Measurements from ENCODE around the gene KIDINS220.

The KIDINS220 gene

DNA sequence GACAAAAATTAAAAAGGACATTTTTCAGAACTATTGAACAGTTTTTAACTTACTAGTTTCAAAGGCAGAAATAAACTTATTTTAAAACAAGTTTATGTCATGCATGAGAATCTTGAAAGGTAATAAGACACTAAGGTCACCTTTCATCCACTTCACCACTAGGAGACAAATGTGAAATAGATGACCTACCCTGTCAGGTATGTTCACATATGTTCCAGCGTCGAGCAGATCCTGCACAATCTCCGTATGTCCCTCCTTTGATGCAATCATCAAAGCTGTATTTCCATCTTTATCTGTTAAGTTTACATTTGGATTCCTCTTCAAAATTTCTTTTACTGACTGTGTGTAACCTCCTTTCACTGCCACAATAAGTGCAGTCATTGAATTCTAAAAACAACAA lies 34.7 kb downstream of the KIDINS220 start:
- DNase-seq = no peak

DNA sequence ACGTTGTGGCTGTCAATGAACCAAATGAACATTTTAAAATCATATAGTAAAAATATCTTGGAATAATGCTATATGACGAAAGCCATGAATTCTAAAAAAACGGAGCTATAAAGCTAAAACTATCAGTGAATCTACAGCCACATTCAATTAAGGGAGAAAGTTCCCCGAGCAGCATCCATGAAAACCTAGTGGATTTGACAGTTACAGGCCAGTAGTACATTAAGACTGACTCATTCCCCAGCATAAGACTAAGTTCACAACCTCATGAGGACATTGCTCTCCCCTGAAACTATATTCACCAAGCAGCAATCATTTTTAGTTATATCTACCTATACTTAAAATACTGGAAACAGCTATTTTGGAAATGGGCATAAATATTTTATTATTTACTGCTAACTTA lies 36.6 kb downstream of the KIDINS220 start:
- DNase-seq = no peak

DNA sequence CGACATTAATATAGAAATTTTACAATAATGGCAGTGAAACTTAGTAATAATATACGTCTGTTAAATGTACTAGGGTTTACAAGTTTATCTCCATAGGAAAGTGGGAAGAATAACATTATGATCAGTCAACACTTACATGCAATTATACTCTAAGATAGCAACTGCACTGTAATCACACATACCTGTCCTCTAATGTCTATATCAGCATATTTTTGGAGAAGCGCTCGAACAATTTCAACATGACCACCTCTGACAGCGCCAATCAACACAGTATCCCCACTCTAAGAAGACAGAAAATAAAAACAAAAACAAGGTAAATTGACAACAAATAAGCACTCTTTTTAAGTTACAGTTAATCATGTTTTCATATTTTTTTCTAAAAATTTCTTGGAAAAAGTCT lies 37.2 kb downstream of the KIDINS220 start:
- DNase-seq = no peak

DNA sequence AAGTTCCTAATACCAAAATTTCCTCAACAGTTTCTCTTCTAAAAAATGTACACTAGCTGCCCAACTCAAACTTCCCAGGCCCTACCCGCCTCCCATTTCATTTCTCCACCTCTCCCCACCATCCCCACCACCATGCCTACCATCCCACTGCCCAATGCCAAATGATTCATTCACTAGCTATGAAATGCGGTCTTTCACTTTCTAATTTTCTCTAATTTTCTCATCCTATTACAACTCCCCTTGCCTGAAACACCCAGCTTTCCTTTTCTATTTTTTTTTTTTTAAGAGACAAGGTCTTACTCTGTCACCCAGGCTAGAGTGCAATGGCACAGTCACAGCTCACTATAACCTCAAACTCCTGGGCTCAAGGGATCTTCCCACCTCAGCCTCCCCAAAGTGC lies 38.4 kb downstream of the KIDINS220 start:
- DNase-seq = no peak

DNA sequence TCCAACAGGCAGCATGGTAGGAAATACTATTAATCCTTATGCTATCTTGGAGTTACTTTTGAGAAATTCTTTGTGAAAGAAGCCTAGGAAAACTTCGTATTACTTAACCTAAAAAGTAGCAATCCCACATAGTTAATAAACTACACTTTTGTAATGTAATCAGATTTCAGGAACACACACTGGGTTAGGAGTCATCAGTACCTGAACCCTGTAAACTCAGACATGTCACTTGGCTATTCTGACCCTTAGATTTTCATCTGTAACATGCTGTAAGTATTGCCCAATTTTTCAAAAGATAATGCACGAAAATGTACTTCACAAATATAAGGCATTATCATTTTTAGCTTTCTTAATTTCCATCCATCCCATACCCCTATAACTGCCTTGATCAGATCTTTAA lies 39.0 kb downstream of the KIDINS220 start:
- DNase-seq = no peak

DNA sequence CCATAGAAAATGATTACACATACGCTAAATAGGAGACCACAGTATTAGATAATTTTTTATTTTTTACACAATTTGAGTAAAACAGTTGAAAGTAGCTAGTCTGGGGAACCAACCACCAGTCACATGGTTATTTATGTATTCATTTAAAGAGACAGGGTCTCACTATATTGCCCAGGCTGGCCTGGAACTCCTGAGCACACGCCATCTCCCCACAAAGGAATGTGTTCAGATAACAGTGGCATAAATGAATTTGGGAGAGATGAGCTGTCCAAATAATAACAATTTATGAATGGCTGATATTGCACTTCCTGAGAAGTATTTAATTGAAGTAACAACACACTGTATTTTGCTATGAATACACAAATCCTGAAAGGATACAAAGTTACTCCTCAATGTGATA lies 39.7 kb downstream of the KIDINS220 start:
- no peak for DNase-seq

- DNase-seq = no peak
Observed at GRCh38 chr2:8796878-8797550, 40.4 kb downstream of the KIDINS220 start.

- DNase-seq = no peak
Observed at GRCh38 chr2:8796315-8796848, 41.0 kb downstream of the KIDINS220 start.

GRCh38 chr2:8794923-8795825 lies 42.2 kb downstream of the KIDINS220 start:
- DNase-seq = no peak

DNA sequence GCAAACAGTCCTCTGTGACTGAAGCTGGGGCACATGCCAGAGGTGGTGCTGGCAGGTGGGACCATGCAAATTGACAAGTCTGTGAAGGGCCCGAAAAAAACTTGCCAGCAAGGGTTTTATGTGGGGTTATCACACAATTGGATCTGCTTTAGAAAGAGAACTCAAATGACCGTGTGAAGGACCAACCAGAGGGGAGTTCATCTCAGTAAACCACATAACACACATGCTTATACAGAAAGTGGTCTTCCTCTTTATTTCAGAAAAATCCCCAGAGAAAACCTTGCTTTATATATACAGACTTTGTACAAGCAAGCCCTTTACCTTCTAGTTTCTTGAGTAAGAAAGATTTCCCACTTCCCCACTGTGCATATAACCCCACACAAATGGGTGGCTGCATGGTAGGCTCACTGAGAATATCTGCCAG lies 46.7 kb downstream of the KIDINS220 start:
- DNase-seq = no peak

GRCh38 chr2:8786463-8786862 lies 51.0 kb downstream of the KIDINS220 start:
- DNase-seq = no peak

- DNase-seq = no peak
Observed at GRCh38 chr2:8779795-8780671, 57.4 kb downstream of the KIDINS220 start.

DNA sequence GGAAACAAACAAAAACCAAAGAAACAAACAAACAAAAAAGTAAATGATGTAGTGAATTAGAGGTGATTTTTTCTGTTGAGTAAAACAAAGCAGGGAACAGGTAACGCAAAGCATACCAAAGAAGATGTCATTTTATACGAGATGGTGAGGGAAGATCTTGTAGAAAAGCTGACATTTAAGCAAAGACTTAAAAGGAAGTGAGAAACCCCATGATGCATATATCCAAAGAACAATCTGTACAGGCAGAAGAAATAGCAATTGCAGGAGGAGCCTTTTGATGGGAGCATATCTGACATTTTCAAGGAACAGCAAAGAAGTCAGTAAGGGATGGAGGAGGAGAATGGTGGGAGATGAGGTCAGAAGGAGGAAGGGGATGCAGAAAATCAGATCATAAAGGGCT lies 63.0 kb downstream of the KIDINS220 start:
- no peak for DNase-seq

- DNase-seq = no peak
Observed at GRCh38 chr2:8767324-8767723, 70.1 kb downstream of the KIDINS220 start.

DNA sequence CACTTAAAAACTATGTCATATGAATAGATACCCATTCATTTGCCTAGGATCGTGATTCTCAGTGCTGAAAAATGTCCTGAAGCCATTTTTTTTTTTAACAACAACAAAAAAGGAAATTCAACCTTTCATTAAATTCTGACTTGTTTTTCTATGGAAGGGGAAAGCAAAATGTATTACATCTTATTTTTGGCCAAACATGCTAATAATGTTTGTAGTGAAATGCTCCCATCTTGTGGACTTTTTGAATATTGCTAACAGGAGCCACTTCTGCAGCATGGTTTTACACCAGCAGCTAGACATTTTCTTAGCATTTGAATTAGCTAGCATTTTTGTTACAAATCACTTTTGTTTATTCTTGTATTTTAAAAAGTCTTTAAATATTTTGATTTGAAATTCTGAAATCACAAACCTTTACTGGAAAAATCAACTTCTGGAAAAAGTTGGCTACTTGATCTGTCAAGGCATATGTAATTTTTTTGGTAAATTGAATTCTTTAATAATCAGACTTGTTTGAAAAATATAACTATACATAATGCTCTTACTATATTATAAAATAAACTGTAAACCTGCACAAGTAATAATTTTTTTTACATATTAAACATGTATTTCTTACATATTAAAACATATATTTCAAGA lies 75.8 kb downstream of the KIDINS220 start:
- no peak for DNase-seq

GRCh38 chr2:8756716-8757115 lies 80.7 kb downstream of the KIDINS220 start:
- no peak for DNase-seq

DNA sequence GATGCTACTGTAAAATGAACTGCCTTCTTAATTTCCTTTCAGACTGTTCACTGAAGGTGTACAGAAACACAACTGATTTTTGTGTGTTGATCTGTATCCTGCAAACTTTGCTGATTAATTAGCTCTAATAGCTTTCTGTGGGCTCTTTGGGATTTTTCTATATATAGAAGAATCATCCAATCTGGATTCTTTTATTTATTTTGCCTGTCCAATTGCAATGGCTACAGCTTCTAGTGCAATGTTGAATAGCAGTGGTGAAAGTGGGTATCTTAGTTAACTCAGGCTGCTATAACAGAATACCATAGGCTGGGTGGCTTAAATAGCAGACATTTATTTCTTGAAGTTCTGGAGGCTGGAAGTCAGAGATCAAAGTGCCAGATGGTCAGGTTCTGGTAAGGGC lies 81.2 kb downstream of the KIDINS220 start:
- no peak for DNase-seq

GRCh38 chr2:8754106-8754776 lies 83.2 kb downstream of the KIDINS220 start:
- no peak for DNase-seq

- DNase-seq = no peak
Observed at GRCh38 chr2:8753609-8754008, 83.8 kb downstream of the KIDINS220 start.

GRCh38 chr2:8752385-8752784 lies 85.0 kb downstream of the KIDINS220 start:
- no peak for DNase-seq

DNA sequence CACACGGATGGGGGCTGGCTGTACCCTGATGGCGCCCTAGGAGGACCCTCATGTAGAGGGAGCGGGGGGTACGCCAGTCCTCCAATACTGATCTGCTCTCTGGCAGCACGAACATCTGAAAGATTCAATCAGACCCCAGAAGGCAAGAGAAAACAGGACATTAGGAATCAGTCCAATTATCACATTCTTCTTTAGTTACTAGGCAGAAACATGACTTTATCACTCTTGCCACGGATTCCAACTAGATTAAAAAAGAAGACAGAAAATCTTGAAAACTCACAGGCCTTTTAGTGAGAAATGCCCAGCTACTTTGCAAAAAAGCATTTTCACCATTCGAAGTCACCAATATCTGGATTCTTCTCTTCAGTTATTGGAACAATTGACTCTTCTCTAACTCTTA lies 87.2 kb downstream of the KIDINS220 start:
- DNase-seq = no peak

DNA sequence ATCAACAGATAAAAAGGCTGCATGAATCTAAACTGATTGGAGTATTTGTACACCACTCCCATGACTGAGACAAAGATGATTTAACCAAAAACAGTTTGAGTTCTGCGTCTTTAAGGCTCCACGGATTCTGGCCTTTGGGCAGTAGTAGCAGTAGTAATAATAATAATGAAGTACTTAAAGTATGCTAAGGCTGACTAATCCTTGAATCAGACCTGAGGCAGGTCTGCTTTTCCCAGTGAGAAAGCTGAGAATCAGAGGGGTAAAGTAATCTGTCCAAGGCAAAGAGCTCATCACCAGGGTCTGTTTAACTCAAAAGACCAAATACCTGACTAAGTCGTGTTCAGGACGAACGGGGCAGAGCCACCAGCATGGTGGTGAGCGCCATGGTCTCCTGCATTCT lies 94.2 kb downstream of the KIDINS220 start:
- no peak for DNase-seq

Measured in activated CD4-positive, alpha-beta T cell treated with anti-CD3 and anti-CD28 coated beads, Interleukin-2, amount 50 U/mL, for 48 hours (primary cell).